Rectal smooth muscle tissue (tissue), 1 donor: ENCODE measurements around the gene EXOC5.

Source experiments
- H3K27ac ChIP-seq: one replicate; pipeline ENCODE4 v1.7.0; 2013; ENCODE audit warnings: low read depth, low read length, inconsistent platforms
- H3K27me3 ChIP-seq: one replicate; pipeline ENCODE4 v1.7.0; 2013; ENCODE audit warnings: low read length; ENCODE audit not compliant: control insufficient read depth, insufficient read depth
- H3K36me3 ChIP-seq: one replicate; pipeline ENCODE4 v1.7.0; 2013; ENCODE audit warnings: low read length; ENCODE audit not compliant: control insufficient read depth, insufficient read depth
- H3K4me1 ChIP-seq: one replicate; pipeline ENCODE4 v1.7.0; 2013; ENCODE audit warnings: low read length; ENCODE audit not compliant: control insufficient read depth, insufficient read depth
- H3K4me3 ChIP-seq: one replicate; pipeline ENCODE4 v1.7.0; 2013; ENCODE audit warnings: low read length
- H3K9ac ChIP-seq: one replicate; pipeline ENCODE4 v1.7.0; 2013; ENCODE audit warnings: low read length

EXOC5 gene

DNA sequence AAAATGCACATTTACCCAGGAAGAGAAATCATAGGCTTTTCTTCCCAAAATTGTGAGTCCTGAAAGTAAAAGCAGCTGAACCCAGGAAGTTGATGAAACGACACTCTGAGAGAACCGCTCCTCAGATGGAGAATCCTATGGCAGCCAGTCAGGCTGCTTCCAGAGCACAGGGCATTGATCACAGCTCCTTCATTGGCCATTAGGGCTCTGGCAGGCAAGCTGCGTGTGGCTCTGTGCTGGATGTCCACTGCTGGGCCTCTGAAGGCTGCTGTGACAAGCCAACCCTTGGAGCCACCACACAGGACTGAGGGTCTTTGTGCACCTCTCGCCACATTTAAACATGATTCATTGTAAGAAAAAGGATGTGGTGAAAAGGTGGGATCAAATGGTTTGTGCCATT is 89.4 kb downstream of the EXOC5 start:
- Histone ChIP-seq H3K27ac (no peak overlapping the region), H3K4me3 (no peak overlapping the region), H3K4me1 (no peaks in the 10 kb centered on the region), H3K9ac (no peak overlapping the region), H3K27me3 (no peaks in the 10 kb centered on the region), H3K36me3 (no peaks in the 10 kb centered on the region)

DNA sequence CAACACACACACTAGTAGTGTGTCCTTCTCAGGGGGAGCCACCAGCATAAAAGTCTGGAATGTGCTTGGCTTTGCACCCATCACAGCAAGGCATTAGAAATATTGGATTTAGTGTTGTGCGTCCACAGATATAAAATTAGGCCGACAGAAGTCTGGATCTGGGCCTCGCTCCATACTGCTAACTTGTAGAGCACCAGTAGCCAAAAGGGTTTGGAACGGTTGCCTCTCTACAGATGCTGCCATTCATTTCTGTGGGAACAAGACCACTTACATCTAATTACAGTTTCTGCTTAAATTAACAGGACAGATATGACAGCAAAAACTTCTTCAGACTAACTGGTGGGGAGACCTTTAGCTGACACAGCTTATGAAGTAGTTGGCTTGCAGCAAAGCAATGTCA is 94.2 kb downstream of the EXOC5 start:
- H3K9ac ChIP-seq, result no peak overlapping the region
- H3K4me3 ChIP-seq, result no peak overlapping the region
- H3K36me3 ChIP-seq, result no peaks in the 10 kb centered on the region
- no peaks in the 10 kb centered on the region for H3K4me1 ChIP-seq
- H3K27ac ChIP-seq, result no peak overlapping the region
- no peaks in the 10 kb centered on the region for H3K27me3 ChIP-seq

DNA sequence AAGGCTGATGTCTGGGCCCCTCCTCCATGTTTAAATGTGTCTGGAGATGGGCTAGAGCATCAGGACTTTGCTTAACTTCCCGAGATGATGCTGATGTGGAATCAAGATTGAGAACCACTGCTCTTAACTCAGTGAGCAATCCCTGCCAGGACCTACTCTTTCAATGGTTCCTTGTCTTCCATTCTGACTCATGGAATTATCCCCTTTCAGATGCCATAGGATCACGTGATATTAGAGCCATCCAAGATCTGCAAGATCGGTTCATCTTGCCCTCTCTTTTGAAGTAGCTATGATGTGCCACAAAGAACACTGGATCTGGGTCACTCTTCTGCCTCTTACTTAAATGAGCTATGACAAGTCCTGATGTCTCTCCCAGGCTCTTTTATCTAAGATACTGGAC is 96.8 kb downstream of the EXOC5 start:
- H3K36me3 ChIP-seq, result no peaks in the 10 kb centered on the region
- no peaks in the 10 kb centered on the region for H3K4me1 ChIP-seq
- no peak overlapping the region for H3K4me3 ChIP-seq
- no peak overlapping the region for H3K9ac ChIP-seq
- no peak overlapping the region for H3K27ac ChIP-seq
- no peaks in the 10 kb centered on the region for H3K27me3 ChIP-seq

DNA sequence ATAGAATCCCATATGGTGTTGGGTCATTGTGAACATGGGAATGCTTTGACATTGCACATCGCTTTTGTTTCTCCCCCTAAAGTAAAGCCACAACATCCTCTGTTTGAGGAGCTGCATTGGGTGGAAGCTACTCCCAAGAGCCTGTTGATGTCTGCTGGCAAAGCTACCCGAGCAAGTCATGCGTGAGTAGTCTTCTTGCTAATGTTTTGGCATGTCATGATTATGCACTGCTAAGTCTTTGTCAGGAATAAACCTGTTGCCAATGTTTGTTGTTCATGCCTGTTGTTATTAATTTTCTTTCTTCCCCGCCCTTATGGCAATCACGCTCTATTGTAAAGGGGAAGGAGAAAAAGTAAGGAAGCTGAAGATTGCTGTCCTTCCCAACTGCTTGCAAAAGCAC is 97.3 kb downstream of the EXOC5 start:
- no peaks in the 10 kb centered on the region for H3K27me3 ChIP-seq
- H3K36me3 ChIP-seq, result no peaks in the 10 kb centered on the region
- H3K4me3 ChIP-seq, result no peak overlapping the region
- H3K4me1 ChIP-seq, result no peaks in the 10 kb centered on the region
- no peak overlapping the region for H3K27ac ChIP-seq
- H3K9ac ChIP-seq, result no peak overlapping the region

DNA sequence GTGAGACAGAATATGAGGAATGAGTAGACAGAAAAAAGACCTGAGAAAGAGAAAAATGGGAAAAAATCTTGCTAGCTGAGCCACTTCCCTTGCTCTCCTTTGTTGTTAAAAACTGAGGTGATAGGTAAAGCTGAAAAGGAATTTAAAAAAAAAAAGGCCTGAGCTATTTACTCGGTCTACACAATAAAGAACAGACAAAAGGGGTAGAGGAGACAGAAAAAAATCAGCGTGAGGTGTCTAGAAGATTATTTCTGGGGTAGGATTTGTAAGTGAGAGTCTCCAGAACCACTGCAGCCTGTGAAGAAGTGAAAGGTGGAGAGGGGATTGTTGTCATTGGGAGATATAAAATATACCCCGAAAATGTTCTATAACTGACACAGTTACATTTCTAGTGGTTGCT is 98.8 kb downstream of the EXOC5 start:
- H3K27me3 ChIP-seq, result no peaks in the 10 kb centered on the region
- no peak overlapping the region for H3K4me3 ChIP-seq
- no peaks in the 10 kb centered on the region for H3K4me1 ChIP-seq
- no peak overlapping the region for H3K9ac ChIP-seq
- H3K36me3 ChIP-seq, result no peaks in the 10 kb centered on the region
- no peak overlapping the region for H3K27ac ChIP-seq

DNA sequence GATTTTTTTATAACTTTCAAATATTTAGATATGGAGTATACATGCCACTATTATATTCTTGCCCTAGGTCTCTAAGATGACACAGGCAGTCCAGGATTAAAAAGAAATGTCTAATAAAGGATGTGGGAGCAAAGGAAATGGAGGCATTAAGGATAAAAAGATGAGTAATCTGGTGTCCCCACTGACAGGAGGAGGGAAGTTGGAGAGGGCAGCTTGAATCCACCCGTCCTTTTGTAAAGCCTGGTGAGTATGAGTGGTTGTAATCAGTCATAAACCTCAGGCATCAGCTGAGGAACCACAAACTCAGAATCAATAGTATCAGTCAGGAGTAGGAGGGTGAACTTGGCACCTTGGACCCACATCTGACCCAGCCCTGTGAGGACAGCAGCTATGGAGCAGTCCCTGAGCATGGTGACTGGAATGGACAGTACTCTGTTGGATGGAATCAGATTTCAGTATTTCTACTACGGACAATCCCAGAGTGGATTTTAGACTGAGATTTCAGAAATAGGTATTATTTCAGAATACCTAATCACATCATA is 100.5 kb downstream of the EXOC5 start:
- Histone ChIP-seq H3K36me3 (no peaks in the 10 kb centered on the region), H3K9ac (no peak overlapping the region), H3K27ac (no peak overlapping the region), H3K4me3 (no peak overlapping the region), H3K27me3 (no peaks in the 10 kb centered on the region), H3K4me1 (no peaks in the 10 kb centered on the region)

DNA sequence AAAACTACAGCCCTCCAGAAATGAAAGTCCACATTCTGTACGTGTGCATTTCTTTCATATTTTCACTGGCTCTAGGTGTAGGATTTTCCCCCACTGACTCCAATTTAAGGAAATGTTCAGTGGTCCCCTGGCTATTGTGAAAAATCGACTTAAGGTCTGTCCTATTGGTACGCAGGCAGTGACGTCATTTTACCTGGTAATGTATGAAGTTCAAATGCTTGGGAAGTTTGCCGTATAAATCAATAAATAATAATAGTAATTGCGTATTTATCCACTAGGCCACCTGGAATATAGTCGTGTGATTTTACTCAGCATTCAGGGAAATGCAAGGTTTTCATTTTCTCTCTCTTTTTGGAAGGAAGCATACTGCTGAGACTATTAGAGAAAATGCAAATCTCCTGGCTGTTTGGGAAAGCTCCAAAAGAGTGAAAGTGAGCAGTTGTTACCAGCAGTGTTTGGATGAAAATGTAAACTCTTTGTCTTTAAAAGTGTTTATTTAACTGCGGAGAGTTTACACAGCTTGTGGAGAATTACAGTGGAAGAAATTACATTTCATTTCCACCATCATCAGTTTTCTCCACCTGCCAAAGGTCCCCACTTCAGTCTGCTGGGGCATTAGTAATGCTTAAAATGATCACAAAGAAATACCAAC is 107.0 kb downstream of the EXOC5 start:
- Histone ChIP-seq H3K27me3 (no peaks in the 10 kb centered on the region), H3K9ac (no peak overlapping the region), H3K4me1 (no peaks in the 10 kb centered on the region), H3K36me3 (no peaks in the 10 kb centered on the region), H3K4me3 (no peak overlapping the region), H3K27ac (no peak overlapping the region)

DNA sequence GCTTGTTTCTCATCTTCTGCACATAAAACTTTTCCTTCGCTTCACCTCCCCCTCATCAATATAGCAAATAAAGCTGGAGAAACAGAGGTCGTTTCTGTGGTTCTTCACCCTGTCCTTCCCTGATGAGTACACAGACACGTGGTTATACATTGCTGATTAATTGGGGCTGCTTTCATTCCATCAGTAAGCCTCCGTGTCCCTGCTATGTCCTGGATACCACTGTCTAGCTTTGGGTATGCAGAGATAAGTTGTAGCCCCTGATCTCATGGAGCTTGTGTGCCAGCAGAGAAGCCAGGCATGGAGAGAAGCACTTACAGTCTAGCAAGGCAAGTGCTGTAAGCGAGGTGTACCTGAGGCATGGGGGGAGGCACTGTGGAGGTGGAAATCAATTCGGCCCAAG is 108.4 kb downstream of the EXOC5 start:
- Histone ChIP-seq H3K36me3 (no peaks in the 10 kb centered on the region), H3K9ac (no peak overlapping the region), H3K27ac (no peak overlapping the region), H3K4me3 (no peak overlapping the region), H3K4me1 (no peaks in the 10 kb centered on the region), H3K27me3 (no peaks in the 10 kb centered on the region)

DNA sequence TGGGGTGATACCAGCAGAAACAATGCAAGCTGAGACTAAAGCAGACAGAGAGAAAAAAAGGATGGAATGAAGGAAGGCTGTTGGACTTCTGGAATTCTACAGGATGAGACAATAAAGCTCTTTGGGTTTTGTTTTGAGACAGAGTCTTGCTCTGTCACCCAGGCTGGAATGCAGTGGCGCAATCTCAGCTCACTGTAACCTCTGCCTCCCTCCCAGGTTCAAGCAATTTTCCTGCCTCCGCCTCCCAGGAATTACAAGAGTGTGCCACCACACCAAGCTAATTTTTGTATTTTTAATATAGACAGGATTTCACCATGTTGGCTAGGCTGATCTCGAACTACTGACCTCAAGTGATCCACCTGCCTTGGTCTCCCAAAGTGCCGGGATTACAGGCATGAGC is 115.4 kb downstream of the EXOC5 start:
- Histone ChIP-seq H3K4me3 (no peak overlapping the region), H3K9ac (no peak overlapping the region), H3K4me1 (no peaks in the 10 kb centered on the region), H3K36me3 (no peaks in the 10 kb centered on the region), H3K27me3 (no peaks in the 10 kb centered on the region), H3K27ac (no peak overlapping the region)
